ENCODE measurements around the gene THAP4. TPM values are rescaled to one million over a fixed set of nuclear protein-coding genes. Genes with fewer than 3 reads are reported as not detected.

The THAP4 gene
- total RNA-seq, 2 experiments from 2014 or later, result 27.5 to 31.4 TPM

DNA sequence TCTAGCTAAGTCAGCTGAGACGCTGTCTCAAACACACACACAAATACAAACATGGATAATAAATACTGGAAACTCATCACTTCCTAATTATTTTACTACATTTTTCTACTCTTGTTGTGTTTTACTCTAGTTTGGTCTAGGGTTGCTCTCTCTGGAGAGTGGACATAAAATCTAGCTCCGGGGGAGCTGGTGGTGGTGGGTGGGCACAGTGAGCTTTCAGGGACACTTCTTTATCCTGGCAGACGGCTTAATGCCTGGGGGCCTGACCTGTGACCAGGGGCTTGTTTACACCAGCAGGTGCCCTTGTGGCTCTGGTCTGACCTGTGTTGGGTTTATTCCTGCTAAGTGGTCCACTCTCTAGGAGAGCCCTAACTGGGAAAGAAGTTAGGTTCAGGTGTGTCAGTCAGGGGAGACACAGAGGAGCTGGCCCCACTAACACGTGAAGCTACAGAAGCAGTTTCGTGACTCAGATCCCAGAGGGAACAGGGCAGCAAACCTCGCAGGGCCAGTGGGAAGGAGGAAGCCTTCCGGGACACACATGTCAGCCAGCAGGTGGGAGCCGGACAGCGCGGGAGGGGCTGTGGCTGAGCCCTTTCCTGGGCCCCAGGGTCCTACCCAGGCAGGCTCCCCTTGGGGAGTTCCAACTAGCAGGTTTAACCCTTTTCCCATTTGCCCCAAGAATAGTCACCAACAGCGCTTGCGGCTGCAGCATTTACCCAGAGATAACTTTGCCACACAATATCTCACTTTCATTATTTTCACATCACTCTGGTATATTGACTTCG, 100.9 kb downstream of the THAP4 start:
- H3K36me3 Mint-ChIP-seq (ENCODE audit: low read depth), result no peaks in the 10 kb centered on the region
- DNase-seq, result no peak
- no peak for ATAC-seq (ENCODE audit: poor library complexity)
- Histone ChIP-seq H3K27me3 (ENCODE audit: control insufficient read depth in 1 of 2, insufficient read depth in 2 of 2, low read length in 2 of 2) (peaks cover 8 to 13% of the 10 kb centered on the region in 2 experiments), H3K4me1 (ENCODE audit: insufficient read depth, low read length) (peaks cover 4% of the 10 kb centered on the region), H3K9me3 (ENCODE audit: control insufficient read depth in 1 of 2, insufficient read depth in 1 of 2, low read length in 2 of 2) (peaks cover 0 to 6% of the 10 kb centered on the region in 2 experiments), H3K27ac (ENCODE audit: low read depth in 1 of 2, low read length in 2 of 2) (no peak overlapping the region), H3K4me3 (ENCODE audit: low read length) (no peak overlapping the region), H3K36me3 (ENCODE audit: insufficient read depth, low read length) (no peaks in the 10 kb centered on the region)
- POLR2A ChIA-PET, result no interaction called here
- no peak overlapping the region for H3K27ac Mint-ChIP-seq
- intact Hi-C loops (cut with DNase I, micrococcal nuclease), result no loop called here
- TF ChIP-seq, protein P1, sequence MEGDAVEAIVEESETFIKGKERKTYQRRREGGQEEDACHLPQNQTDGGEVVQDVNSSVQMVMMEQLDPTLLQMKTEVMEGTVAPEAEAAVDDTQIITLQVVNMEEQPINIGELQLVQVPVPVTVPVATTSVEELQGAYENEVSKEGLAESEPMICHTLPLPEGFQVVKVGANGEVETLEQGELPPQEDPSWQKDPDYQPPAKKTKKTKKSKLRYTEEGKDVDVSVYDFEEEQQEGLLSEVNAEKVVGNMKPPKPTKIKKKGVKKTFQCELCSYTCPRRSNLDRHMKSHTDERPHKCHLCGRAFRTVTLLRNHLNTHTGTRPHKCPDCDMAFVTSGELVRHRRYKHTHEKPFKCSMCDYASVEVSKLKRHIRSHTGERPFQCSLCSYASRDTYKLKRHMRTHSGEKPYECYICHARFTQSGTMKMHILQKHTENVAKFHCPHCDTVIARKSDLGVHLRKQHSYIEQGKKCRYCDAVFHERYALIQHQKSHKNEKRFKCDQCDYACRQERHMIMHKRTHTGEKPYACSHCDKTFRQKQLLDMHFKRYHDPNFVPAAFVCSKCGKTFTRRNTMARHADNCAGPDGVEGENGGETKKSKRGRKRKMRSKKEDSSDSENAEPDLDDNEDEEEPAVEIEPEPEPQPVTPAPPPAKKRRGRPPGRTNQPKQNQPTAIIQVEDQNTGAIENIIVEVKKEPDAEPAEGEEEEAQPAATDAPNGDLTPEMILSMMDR (IDR thresholded peaks at IDR 0.05), result no peak
- no peaks in the 10 kb centered on the region for H3K9me3 Mint-ChIP-seq
- H3K4me1 Mint-ChIP-seq (ENCODE audit: low read depth), result peaks cover 5% of the 10 kb centered on the region
- H3K27me3 Mint-ChIP-seq, result peaks cover 16% of the 10 kb centered on the region
- H3K4me3 Mint-ChIP-seq, result no peak overlapping the region
- CTCF ChIA-PET, result no interaction called here

DNA sequence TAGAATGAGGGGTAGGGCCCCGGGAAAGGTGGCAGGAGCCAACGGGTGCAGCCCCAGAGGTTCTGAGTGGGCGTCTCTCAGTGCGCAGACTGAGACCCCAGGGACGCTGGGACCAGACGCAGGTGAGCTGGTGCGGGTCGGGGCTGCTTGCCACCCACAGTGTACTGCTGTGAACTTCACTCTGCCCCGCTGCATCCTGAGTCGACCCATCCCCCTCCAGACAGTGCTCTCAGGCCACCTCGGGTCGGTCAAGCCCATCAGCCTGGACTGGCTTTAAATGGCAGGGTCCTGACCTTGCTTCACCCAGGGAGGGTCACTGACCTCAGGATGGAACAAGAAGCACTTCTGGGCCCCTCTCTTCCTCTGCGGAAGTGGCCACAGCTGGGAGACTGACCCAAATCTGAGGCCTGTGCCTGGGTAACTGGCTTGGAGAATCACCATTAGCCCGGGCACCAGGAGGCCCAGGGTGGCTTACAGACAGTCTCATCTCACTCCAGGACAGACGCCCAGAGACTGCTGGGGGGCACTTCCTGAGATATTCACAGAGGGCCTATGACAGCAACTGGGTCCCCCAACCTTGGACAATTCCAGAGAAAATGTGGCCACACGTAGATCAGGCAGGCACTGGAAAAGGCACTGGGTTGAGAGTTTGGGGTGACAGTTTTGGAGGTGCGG, 102.1 kb downstream of the THAP4 start:
- Mint-ChIP-seq H3K4me3 (no peak overlapping the region), H3K9me3 (no peaks in the 10 kb centered on the region), H3K4me1 (ENCODE audit: low read depth) (no peaks in the 10 kb centered on the region), H3K36me3 (ENCODE audit: low read depth) (no peaks in the 10 kb centered on the region), H3K27ac (no peak overlapping the region), H3K27me3 (peaks cover 15% of the 10 kb centered on the region)
- Histone ChIP-seq H3K36me3 (ENCODE audit: insufficient read depth, low read length) (no peaks in the 10 kb centered on the region), H3K27me3 (ENCODE audit: control insufficient read depth in 1 of 2, insufficient read depth in 2 of 2, low read length in 2 of 2) (peaks cover 3% of the 10 kb centered on the region in 2 experiments), H3K27ac (ENCODE audit: low read depth in 1 of 2, low read length in 2 of 2) (no peak overlapping the region), H3K4me1 (ENCODE audit: insufficient read depth, low read length) (no peaks in the 10 kb centered on the region), H3K9me3 (ENCODE audit: control insufficient read depth in 1 of 2, insufficient read depth in 1 of 2, low read length in 2 of 2) (no peaks in the 10 kb centered on the region), H3K4me3 (ENCODE audit: low read length) (no peak overlapping the region)
- DNase-seq, result no peak
- ATAC-seq (ENCODE audit: poor library complexity), result no peak
- intact Hi-C loops (cut with DNase I, micrococcal nuclease), result no loop called here
- CTCF ChIA-PET, result no interaction called here
- POLR2A ChIA-PET, result no interaction called here
- TF ChIP-seq, protein P1 (IDR thresholded peaks at IDR 0.05), result no peak

Other genes starting within 250 kb of the THAP4 start
- gene STK25, start 128.6 kb downstream of the THAP4 start, total RNA-seq, result 10 to 100 TPM; 76.1 to 81.3 TPM
- not detected for gene BOK, start 78.4 kb downstream of the THAP4 start, total RNA-seq
- 10 to 100 TPM; 86.5 to 89.4 TPM for gene ATG4B, start 535 bp upstream of the THAP4 start, total RNA-seq
- gene DTYMK, start 49.7 kb upstream of the THAP4 start, total RNA-seq, result 1 to 10 TPM; 4.8 to 6.0 TPM
- gene ING5, start 64.9 kb upstream of the THAP4 start, total RNA-seq, result 10 to 100 TPM; 51.2 to 51.3 TPM
- 10 to 100 TPM; 27.6 to 30.6 TPM for gene D2HGDH, start 97.5 kb upstream of the THAP4 start, total RNA-seq
- 1 to 10 TPM; 1.5 to 1.9 TPM for gene GAL3ST2, start 139.7 kb upstream of the THAP4 start, total RNA-seq
- 1 to 10 TPM; 4.3 to 6.8 TPM for gene NEU4, start 172.0 kb upstream of the THAP4 start, total RNA-seq
- 10 to 100 TPM in 1 of 2 experiments, 1 to 10 TPM in 1; 9.5 to 11.4 TPM for gene PDCD1, start 221.7 kb upstream of the THAP4 start, total RNA-seq
- gene RTP5, start 232.6 kb upstream of the THAP4 start, total RNA-seq, result under 1 TPM; 0.30 to 0.36 TPM

All from CD4-positive, alpha-beta T cell (primary cell).